ENCODE data around the gene GDPD5. TPM values are rescaled to one million over a fixed set of nuclear protein-coding genes. Genes with fewer than 3 reads are reported as not detected.

The GDPD5 gene
- total RNA-seq, 1 donor from 2014 or later, result 36.6 TPM

- Histone ChIP-seq H3K4me3 (no peak overlapping the region), H3K4me1 (peaks cover 31% of the 10 kb centered on the region), H3K27ac (no peak overlapping the region), H3K36me3 (no peaks in the 10 kb centered on the region), H3K27me3 (no peaks in the 10 kb centered on the region), H3K9me3 (no peaks in the 10 kb centered on the region)
- TF ChIP-seq POLR2A (IDR thresholded peaks at IDR 0.05), result no peak
- intact Hi-C loops (cut with DNase I), result loop anchor here (10.0 kb wide), 1 partner anchor 238 kb away; no protein-coding TSS in a partner anchor
- DNase-seq (ENCODE audit: extremely low spot score in 2 of 2), result no peak
These were observed 2.6 kb downstream of the GDPD5 start for GRCh38 chr11:75523189-75523588.

GRCh38 chr11:75522286-75523044 lies 3.3 kb downstream of the GDPD5 start:
- Histone ChIP-seq H3K27me3 (no peaks in the 10 kb centered on the region), H3K4me1 (peaks cover 31% of the 10 kb centered on the region), H3K9me3 (no peaks in the 10 kb centered on the region), H3K36me3 (no peaks in the 10 kb centered on the region), H3K4me3 (no peak overlapping the region), H3K27ac (no peak overlapping the region)
- no peak for DNase-seq (ENCODE audit: extremely low spot score in 2 of 2)
- TF ChIP-seq POLR2AphosphoS5 (IDR thresholded peaks at IDR 0.05; ENCODE audit: insufficient read depth in 1 of 2, low read depth in 1 of 2), result no peak
- TF ChIP-seq CTCF (IDR thresholded peaks at IDR 0.05), result no peak
- no peak for TF ChIP-seq POLR2A (IDR thresholded peaks at IDR 0.05)
- intact Hi-C loops (cut with DNase I), result loop anchor here (10.0 kb wide), 1 partner anchor 238 kb away; no protein-coding TSS in a partner anchor

DNA sequence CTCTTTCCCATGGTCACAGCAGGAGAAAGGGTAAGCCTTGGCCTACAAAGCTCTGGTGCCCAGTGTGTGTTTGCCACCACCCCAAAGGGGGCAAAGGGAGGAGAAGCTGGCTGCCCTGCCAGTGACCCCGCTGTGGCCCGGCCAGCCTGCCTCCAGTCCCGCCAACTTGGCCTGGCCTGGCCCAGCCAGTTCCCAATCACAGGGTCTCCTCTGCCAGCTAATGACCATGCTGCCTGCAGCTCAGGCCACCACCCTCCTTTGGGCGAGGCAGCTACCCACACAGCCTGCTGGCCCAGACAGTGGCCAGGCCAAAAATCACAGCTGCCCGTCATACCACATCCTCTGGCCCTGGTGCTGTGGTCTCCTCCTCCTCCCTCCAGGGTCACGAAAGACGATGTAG lies 5.1 kb downstream of the GDPD5 start:
- TF ChIP-seq POLR2AphosphoS5 (IDR thresholded peaks at IDR 0.05; ENCODE audit: insufficient read depth in 1 of 2, low read depth in 1 of 2) (no peak), CTCF (IDR thresholded peaks at IDR 0.05) (no peak), POLR2A (IDR thresholded peaks at IDR 0.05) (no peak)
- Histone ChIP-seq H3K4me1 (peaks cover 23% of the 10 kb centered on the region), H3K27me3 (no peaks in the 10 kb centered on the region), H3K4me3 (no peak overlapping the region), H3K27ac (no peak overlapping the region), H3K36me3 (no peaks in the 10 kb centered on the region), H3K9me3 (no peaks in the 10 kb centered on the region)
- intact Hi-C loops (cut with DNase I), result loop anchor here (10.0 kb wide), 1 partner anchor 236 kb away; no protein-coding TSS in a partner anchor
- DNase-seq (ENCODE audit: extremely low spot score in 2 of 2), result no peak

DNA sequence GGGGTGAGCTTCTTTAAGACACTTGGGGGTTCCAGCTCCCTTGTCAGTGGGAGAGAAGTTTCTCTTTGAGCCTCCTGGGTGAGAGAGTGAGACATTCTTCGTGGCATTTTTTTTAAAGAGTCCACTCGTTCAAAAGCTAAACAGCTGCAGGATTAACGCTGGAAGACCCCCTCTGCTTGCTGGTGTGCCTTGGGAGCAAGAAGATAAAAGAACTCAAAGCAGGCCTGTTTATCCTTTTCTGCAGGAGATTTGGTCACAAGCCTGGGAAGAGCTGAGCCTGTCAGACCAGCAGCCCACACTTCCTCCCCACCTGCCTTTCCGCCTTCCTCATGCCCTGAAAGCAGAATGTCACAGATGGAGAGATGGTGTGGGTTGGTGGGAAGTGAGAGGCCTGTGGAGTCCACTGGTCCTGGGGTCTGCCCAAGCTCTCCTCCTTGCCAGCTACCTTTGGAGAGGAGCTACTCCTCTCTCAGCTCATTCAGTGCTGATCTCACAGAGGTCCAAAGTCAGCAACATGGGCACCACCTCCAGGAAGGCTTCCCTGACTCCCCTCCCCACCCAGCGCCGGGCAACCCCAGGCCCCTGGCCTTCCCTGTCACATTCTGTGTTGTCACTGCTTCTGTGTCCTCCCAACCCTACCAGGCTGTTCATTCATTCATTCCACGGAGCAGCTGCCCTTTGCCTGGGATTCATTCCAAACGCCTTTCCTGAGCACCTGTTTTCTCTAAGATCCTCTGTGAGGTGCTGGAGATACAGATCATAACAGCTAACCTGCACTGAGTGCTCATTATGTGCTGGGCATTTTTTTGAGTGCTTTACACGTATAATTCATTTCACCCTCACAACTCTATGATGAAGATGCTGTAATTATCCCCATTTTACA lies 6.7 kb downstream of the GDPD5 start:
- Histone ChIP-seq H3K27me3 (no peaks in the 10 kb centered on the region), H3K36me3 (no peaks in the 10 kb centered on the region), H3K9me3 (no peaks in the 10 kb centered on the region), H3K4me1 (peaks cover 11% of the 10 kb centered on the region), H3K27ac (no peak overlapping the region), H3K4me3 (no peak overlapping the region)
- no peak for DNase-seq (ENCODE audit: extremely low spot score in 2 of 2)
- intact Hi-C loops (cut with DNase I), result no loop called here
- TF ChIP-seq POLR2A (IDR thresholded peaks at IDR 0.05) (no peak), CTCF (IDR thresholded peaks at IDR 0.05) (no peak), POLR2AphosphoS5 (IDR thresholded peaks at IDR 0.05; ENCODE audit: insufficient read depth in 1 of 2, low read depth in 1 of 2) (no peak)

- intact Hi-C loops (cut with DNase I), result no loop called here
- no peaks in the 10 kb centered on the region for H3K9me3 ChIP-seq
- no peak for TF ChIP-seq POLR2AphosphoS5 (IDR thresholded peaks at IDR 0.05; ENCODE audit: insufficient read depth in 1 of 2, low read depth in 1 of 2)
- no peak for TF ChIP-seq POLR2A (IDR thresholded peaks at IDR 0.05)
- no peak for TF ChIP-seq CTCF (IDR thresholded peaks at IDR 0.05)
- DNase-seq (ENCODE audit: extremely low spot score in 2 of 2), result no peak
- no peak overlapping the region for H3K4me3 ChIP-seq
- peaks cover 3% of the 10 kb centered on the region for H3K4me1 ChIP-seq
- no peaks in the 10 kb centered on the region for H3K27me3 ChIP-seq
- H3K36me3 ChIP-seq, result no peaks in the 10 kb centered on the region
- no peak overlapping the region for H3K27ac ChIP-seq
These were observed 7.6 kb downstream of the GDPD5 start for GRCh38 chr11:75518204-75518549.

Data from vagina (tissue), 2 donors.